SIG-M5 treated with dmso at 0.1 percent for 504 hours (cell line): ENCODE results near the gene MRTFA.
"Not testable (repeated sequence)": the region's sequence is repeated elsewhere in the genome, so short reads cannot be mapped to it uniquely, and the experiment has no call there.

Experiments
- DNase-seq: peaks from one replicate; lab custom pipeline; 2025; ENCODE audit not compliant: unreplicated experiment; lab: John Stamatoyannopoulos, UW

MRTFA gene

GRCh38 chr22:40660730-40661129, 24.2 kb upstream of the MRTFA start:
- DNase-seq, result no peak

- no peak for DNase-seq
Observed at GRCh38 chr22:40659166-40659565, 22.6 kb upstream of the MRTFA start.

GRCh38 chr22:40656651-40657050, 20.1 kb upstream of the MRTFA start:
- not testable (repeated sequence) for DNase-seq

- DNase-seq, result not testable (repeated sequence)
Observed at GRCh38 chr22:40655941-40656340, 19.4 kb upstream of the MRTFA start.

GRCh38 chr22:40654522-40655167, 18.1 kb upstream of the MRTFA start:
- DNase-seq, result no peak

- DNase-seq, result no peak
Observed at GRCh38 chr22:40653361-40653760, 16.8 kb upstream of the MRTFA start.

GRCh38 chr22:40651563-40652501, 15.3 kb upstream of the MRTFA start:
- peak; percentile 96 for DNase-seq

GRCh38 chr22:40651057-40651456, 14.5 kb upstream of the MRTFA start:
- no peak for DNase-seq

GRCh38 chr22:40648386-40648785, 11.9 kb upstream of the MRTFA start:
- no peak for DNase-seq

GRCh38 chr22:40645579-40646197, 9.2 kb upstream of the MRTFA start:
- DNase-seq, result no peak

- DNase-seq, result no peak
Observed at GRCh38 chr22:40642316-40642715, 5.8 kb upstream of the MRTFA start.

GRCh38 chr22:40641269-40641668, 4.8 kb upstream of the MRTFA start:
- no peak for DNase-seq

- DNase-seq, result no peak
Observed at GRCh38 chr22:40638261-40638660, 1.7 kb upstream of the MRTFA start.

- peak; percentile 64 for DNase-seq
Observed at GRCh38 chr22:40637183-40638150, 948 bp upstream of the MRTFA start.

- DNase-seq, result no peak
Observed at GRCh38 chr22:40635940-40636379, 559 bp downstream of the MRTFA start.

GRCh38 chr22:40635043-40635939, 1.2 kb downstream of the MRTFA start:
- no peak for DNase-seq

- no peak for DNase-seq
Observed at GRCh38 chr22:40634119-40634903, 2.2 kb downstream of the MRTFA start.

- no peak for DNase-seq
Observed at GRCh38 chr22:40633036-40633435, 3.5 kb downstream of the MRTFA start.

- DNase-seq, result no peak
Observed at GRCh38 chr22:40631925-40632324, 4.6 kb downstream of the MRTFA start.
